GM18867 (cell line): Measurements from ENCODE around the gene TTC16.
A peak's percentile ranks its signal among the peaks of the same experiment; 100 is the strongest.

Source experiments
- ATAC-seq: cut with Tn5 transposase; IDR thresholded peaks from one replicate; pipeline ENCODE4 v1.9.1; 2021; ENCODE audit warnings: mild to moderate bottlenecking, moderate library complexity; ENCODE audit not compliant: unreplicated experiment

TTC16 gene

GRCh38 chr9:127694890-127695720, 20.8 kb upstream of the TTC16 start:
- no peak for ATAC-seq

- no peak for ATAC-seq
These were observed 18.3 kb upstream of the TTC16 start for GRCh38 chr9:127697575-127697974.

- ATAC-seq, result no peak
These were observed 17.5 kb upstream of the TTC16 start for GRCh38 chr9:127698386-127698785.

DNA sequence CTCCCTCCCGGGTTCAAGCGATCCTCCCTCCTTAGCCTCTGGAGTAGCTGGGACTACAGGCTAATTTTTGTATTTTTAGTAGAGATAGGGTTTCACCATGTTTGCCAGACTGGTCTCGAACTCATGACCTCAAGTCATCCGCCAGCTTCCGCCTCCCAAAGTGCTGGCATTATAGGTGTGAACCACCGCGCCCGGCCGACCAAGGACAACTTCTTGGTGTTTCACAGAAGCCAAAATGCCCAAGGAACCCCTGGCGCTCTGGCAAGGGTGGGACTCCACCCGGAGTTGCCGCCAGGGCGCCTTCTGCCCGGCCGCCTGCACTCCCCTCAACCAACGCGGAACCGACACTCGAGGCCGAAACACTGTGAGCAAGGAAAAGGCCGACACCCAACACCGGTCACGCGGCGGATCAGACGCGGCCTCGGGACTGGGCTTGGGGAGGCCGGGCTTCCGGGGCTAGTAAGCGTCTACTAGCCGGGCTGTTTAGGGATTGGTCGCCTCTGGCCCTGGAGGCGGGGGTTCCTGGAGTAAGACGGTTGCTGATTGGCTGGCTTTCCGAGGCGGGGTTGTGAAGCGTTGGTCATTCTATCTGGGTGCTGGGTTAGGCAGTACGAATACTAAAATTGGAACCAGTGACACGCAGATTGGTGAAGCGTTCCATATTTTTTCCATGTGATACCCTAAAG, 16.8 kb upstream of the TTC16 start:
- no peak for ATAC-seq

DNA sequence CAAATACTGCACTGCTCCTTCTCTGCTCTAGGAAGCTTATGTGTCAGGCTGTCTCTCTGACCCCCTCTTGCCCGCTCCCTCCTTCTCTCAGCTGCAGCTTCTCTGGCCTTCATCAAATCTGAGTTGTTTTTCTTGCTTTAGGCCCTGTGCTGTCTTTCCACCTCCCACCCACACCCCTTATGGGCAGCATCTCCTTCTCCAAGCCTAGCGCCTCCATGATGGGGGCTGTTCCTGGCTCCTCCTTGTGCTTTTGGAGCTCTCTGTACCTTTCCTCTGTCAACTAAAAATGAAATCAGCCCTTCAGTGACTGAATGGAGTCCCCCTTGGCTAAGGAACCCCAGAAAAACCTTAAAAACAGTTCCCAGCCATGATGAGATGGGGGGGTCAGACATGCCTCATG, 15.7 kb upstream of the TTC16 start:
- ATAC-seq, result no peak

DNA sequence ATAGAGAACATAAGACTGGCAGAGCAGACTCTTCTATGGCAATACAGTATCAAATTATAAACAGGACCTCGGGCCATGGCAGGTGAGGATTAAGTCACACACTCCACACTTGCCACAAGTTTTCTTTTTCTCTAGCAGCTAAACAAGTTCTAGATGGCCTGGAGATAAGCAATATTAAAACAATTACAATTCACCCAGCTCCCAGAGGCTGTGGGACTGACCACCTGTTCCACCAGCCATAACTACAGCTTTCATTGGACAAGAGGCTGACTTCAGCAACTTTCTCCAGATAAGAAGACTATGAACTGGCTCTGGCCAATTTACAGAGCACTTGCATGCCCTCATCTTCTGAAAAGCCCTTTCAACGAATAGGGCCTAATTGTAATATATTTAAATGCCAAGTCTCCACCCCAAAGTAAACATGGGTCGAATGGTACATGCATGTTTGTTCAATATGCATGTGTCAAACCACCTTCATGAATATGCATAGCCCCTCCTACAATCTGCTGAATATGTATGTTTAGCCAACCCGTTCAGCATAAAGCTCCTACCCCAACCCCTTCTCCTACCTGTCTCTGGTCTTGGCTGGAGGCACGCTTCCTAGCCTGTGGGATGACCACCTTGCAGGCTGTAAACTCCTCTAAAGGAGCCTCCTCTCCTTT, 15.2 kb upstream of the TTC16 start:
- no peak for ATAC-seq

DNA sequence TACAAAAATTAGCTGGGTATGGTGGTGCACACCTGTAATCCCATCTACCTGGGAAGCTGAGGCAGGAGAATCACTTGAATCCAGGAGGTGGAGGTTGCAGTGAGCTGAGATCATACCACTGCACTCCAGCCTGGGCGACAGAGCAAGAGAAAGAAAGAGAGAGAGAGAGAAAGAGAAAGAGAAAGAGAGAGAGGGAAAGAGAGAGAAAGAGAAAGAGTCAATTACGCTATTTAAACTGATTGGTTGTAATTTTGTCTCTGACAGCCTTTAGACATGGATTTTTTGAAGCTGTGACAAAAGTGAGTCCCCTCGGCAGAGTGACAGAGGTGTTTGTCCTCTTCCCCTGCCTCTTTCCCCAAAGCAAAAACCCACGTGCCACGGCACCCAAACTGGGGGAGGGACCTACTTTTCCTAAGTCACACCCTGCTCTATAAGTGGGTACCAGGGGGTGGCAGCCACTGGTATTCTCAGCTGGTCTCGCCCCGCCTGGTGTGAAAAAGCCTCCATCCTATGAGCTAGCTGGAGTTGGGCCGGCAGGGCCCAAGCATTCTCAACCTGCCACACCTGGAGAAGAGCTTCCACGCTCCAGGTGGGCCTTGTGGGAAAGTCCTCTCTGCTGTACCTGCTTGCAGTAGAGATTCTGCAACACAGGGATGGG, 12.5 kb upstream of the TTC16 start:
- ATAC-seq, result no peak

GRCh38 chr9:127705577-127706379, 10.1 kb upstream of the TTC16 start:
- ATAC-seq, result no peak

DNA sequence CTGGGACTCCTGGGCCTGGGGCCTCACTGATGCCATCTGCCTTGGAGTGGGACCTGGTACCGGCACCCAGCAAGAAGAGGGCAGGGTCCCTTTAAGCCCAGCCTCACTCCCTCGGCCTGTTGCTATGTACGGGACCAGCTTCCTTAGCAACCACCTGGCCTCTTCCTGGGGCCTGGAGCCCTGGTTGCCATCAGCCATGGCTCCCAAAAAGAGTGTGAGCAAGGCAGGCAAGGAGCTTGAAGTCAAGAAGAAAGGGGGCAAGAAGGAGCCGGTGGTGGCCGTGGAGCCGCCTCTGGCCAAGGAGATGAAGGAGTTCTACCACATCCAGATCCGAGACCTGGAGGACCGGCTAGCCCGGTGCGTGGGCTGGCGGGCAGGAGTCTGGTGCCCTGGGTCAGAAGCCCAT, 9.0 kb upstream of the TTC16 start, which contains the start of gene CFAP157:
Gene CFAP157 (plus strand): TSS at position 153 of the 406 bp plus-strand sequence. CDS start 44 bp downstream, at position 197.
- no peak for ATAC-seq

DNA sequence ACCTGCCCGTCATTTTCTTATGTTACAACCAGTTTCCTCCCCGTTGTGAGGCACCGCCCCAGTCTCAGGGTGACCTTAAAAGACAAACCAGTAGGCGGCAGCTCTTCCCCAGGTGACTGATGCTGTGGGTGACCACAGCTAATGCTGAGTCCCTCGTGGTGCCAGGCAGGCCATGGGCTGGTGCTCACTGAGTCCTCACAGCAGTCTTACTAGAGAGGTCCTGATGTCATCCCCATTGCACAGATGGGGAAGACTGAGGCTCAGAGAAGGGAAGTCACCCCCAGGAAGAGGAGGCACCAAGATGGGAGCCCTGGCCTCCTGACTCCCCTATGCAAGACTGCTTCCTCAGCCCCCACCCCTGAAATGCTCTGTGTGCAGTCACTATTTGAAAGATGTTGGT, 8.1 kb upstream of the TTC16 start:
- peak; percentile 55 for ATAC-seq

DNA sequence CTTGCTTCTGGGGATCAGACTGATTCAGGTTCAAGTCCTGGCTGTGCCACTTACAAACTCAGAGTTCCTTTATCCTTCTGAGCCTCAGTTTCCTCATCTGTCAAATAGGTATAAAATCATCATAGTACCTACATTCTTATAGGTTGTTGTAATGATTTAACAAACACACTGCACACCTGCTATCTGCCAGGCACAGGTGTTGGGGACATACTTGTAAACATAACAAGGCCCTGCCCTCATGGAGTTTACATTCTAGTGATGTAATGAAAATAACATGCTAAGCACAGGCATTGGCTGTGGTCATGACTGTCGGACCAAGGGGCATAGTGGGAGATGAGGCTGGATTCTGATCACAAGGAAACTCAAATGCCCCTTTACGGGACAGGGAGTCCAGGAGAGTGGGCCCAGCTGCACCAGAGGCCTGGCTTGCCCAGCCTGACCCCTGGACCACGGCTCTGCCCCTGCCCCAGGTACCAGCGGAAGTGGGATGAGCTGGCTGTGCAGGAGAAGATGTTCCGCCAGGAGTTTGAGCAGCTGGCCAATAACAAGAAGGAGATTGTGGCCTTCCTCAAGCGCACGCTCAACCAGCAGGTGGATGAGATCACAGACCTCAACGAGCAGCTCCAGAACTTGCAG, 6.8 kb upstream of the TTC16 start:
- no peak for ATAC-seq

DNA sequence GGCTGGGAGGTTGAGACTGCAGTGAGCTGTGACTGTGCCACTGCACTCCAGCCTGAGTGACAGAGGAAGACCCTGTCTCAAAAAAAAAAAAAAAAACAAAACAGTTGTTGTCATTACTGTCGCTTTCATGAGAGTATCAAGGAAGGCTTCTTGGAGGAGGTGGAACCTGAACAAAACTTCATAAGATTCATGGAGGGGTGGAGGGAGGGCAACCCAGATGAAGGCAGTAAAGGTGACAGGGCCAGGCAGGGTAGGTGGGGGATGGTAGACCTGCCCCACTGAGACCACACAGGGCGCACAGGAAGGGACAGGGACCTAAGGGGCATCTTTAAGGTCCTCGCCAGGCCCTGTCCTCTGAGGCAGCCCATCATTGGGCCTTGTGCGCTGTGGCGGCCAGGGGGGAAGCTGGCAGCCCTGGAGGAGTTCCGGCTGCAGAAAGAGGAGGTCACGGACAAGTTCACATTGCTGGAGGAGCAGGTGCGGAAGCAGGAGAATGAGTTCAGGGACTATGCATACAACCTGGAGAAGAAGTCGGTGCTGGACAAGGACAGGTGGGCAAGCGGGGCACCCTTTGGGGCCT, 5.6 kb upstream of the TTC16 start:
- no peak for ATAC-seq

GRCh38 chr9:127711226-127711701, 4.6 kb upstream of the TTC16 start:
- no peak for ATAC-seq

DNA sequence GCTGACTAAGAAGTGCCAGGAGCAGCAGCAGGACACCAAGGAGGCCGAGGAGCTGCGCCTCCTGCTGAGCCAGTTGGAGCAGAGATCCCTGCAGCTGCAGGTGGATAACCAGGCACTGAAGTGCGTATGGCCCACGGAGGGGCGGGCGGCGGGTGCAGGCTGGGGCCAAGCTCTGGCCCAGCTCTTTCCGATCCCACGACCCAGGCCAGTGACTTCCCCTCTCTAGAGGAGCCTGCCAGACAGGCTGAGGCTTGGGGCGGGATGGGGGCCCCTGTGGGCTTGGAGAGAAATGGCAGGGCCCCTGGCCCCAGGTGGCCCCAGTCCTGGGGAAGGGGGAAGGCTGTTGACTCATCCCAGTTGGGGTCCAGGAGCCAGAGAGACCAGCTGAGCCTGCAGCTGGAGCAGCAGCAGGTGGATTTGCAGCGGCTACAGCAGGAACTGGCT, 4.0 kb upstream of the TTC16 start:
- ATAC-seq, result no peak

- ATAC-seq, result no peak
These were observed 3.5 kb upstream of the TTC16 start for GRCh38 chr9:127712371-127712770.

DNA sequence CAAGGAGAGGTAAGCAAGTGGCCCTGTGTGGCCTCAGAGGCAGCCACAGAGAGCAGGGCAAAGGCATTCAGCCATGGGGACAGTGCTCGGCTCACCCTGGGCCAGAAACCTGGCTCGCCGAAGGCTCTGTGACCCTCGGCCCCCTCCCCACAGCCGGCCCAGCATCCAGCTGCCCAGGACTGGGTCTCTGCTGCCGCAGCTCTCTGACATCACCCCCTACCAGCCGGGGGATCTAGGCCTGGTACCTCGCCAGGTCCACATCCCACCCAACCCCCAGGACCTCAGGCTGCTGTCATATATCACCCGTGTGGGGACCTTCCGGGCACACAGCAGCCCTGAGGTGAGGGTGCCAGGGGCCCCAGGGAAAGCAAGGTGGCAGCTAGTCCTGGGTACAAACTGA, 3.0 kb upstream of the TTC16 start:
- ATAC-seq, result no peak

- ATAC-seq, result no peak
These were observed 1.7 kb upstream of the TTC16 start for GRCh38 chr9:127714020-127714750.

DNA sequence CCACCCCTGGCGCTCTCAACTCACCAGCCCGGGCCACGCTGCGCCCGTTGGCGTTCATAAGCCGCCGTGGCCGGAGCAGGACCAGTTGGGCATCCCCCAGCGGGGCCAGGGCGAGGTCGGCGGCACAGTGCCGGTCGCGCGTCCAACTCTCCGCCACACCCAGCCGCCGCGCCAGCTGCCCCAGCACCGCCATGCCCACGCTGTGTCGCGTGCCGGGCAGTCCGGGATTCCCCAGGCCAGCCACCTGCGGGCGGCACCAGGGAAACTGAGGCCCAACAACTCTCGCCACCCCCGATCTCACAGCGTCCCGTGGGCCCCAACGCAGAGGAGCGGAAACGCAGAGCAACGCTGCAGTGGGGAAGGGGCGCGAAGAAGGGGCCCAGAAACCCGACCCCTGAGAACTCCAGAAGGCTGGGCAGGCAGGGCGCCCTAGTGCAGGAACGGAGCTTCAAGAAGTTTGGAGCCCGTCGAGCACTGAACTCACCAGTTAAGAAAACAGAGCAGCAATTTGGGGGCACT, 869 bp upstream of the TTC16 start:
- ATAC-seq, result peak; percentile 7
